ENCODE measurements around the gene SOCS1.
A peak's percentile ranks its signal among the peaks of the same experiment; 100 is the strongest.
"Not testable (repeated sequence)": the region's sequence is repeated elsewhere in the genome, so short reads cannot be mapped to it uniquely, and the experiment has no call there.

The SOCS1 gene

DNA sequence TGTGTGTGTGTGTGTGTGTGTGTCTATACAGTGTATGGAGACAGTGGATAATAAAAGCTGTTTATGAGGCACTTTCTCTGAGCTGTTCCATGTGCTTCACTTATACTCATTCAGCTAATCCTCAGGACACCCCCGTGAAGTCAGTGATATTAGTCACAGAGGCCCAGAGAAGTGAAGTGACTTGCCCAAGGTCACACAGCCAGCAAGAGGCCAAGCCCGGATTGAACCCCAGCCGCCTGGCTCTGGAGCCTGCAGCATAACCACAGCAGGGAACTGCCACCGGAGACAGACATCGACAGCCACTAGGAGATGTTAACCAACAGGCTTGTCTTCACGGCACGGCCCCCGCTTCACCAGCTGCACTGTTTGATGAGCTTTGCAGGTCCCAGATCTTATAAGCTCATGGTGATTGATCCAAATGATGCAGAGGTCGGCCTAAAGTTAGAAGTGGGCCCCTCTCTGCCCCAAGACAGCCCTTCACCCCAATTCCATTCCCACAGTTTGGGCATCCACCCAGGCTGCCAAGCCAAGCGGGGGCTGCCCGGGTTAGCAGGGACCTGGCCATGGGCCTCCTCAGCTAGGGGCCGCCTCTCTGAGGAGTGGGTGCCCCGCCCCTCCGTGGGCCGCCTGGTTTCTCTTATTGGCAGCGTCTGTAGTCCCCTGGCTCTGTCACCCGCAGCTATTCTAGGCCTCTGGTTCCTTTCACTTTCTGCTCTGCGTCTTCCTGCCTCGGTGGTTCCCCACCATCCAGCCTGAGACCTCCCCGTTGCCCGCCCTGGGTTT is 30.9 kb downstream of the SOCS1 start:
- DNase-seq (ENCODE audit: low read depth), result peak; percentile 79

DNA sequence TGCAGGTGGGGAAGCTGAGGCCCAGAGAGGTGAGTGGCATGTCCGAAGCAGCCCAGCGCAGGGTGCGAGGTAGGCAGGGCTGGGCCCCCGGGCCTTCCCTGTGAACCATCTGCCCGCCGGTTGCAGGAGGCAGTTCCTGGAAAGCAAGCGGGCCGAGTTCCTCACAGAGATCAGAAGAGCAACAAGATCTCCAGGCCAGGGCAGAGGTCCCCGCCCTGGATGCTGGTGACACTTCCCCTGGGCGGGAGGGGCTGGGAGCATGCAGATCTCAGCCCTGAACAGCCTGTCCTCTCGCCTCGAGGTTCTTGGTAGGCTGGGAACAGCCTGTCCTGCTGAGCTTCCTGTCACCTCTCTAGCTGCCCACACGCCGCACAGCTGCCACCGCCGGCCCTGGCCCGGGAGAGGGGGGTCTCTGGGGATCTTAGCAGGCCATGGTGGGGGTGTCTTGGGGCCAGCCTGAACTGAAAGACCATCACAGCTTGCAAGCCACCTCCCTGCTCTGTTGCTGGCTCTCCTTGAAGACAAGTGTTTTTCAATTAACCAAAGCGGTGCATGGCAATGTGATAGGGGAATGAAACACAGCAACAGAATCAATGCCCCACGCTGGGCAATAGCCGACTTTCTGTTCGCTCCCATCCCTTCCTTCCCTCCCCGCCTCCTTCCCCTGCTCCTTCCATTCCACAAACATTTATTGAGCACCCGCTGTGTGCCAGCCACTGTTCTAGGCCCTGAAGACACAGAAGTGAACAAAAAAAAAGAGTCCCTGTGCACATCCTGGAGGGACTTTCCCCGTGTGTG is 31.7 kb downstream of the SOCS1 start:
- peak; percentile 59 for DNase-seq (ENCODE audit: low read depth)

DNA sequence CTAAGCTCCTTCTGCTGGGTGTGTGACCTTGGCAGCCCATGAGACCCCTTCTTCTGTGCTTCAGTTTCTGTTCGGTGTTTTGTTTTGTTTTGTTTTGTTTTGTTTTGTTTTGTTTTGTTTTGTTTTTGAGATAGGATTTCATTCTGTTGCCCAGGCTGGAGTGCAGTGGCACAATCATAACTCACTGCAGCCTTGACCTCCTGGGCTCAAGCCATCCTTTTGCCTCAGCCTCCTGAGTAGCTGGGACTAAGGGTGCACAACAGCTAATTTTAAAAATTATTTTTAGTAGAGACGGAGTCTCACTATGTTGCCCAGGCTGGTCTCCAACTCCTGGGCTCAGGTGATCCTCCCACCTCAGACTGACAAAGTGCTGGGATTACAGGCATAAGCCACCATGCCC is 35.5 kb downstream of the SOCS1 start:
- not testable (repeated sequence) for DNase-seq (ENCODE audit: low read depth)

DNA sequence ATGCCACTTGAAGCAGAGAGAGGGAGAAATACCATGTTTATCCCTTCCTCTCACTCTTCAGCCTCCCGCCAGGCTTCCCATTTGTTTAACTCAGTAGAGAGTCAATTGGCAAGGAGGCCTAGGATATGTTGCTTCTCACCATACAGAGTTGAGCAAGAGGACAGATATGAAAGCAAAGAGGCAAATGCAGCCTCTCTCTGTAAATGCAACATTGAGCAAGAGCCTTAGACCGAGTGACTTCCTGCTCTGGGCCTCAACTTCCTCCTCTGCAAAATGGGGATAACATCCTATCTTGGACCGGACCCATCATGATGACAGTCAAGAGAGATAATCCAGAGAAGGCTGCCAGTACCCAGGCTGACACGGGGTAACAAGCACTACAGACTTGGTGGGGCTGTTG is 36.8 kb downstream of the SOCS1 start:
- DNase-seq (ENCODE audit: low read depth), result no peak

- no peak for DNase-seq (ENCODE audit: low read depth)
These were observed 37.4 kb downstream of the SOCS1 start for GRCh38 chr16:11218604-11218962.

DNA sequence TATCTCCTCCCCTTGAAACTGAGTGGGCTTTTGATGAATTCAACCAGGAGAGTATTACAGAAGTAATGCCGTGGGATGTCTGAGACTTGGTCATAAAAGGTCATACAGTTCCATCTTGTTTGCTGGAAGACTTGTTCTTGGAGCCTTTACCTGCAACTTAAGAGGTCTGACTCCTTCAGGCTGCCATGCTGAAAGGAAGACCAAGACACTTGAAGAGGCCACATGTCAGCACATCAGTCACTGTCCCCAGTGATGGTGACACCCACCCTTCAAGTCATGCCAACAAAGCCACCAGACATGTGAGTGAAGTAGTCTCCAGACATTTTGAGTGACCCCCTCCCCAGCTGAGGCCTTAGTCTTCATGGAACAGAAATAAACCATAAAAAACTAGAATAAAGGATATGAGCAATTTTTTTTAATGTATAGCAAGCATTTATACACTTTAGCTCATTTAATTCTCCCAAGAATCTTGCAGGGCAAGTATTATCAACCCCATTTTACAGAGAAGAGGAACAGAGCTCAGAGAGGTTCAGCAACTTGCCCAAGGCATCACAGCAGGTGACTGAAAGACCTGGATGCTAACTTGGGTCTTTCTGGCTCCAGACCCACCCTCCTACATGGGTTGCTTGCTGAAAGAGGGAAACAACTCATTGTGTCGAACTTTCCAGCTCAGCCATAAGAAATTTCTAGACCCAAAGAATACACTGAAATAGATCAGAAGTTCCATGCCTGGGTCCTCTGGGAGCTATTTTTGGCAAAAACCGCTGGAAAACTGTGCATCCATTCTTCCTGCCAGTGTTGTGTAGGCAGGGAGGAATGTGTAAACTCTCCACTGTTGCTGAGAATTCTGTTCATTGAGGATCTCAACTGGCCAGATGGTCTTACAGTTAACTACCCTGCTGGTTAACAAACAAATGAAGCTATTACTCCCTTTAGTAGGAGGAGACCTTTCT is 38.1 kb downstream of the SOCS1 start:
- no peak for DNase-seq (ENCODE audit: low read depth)

DNA sequence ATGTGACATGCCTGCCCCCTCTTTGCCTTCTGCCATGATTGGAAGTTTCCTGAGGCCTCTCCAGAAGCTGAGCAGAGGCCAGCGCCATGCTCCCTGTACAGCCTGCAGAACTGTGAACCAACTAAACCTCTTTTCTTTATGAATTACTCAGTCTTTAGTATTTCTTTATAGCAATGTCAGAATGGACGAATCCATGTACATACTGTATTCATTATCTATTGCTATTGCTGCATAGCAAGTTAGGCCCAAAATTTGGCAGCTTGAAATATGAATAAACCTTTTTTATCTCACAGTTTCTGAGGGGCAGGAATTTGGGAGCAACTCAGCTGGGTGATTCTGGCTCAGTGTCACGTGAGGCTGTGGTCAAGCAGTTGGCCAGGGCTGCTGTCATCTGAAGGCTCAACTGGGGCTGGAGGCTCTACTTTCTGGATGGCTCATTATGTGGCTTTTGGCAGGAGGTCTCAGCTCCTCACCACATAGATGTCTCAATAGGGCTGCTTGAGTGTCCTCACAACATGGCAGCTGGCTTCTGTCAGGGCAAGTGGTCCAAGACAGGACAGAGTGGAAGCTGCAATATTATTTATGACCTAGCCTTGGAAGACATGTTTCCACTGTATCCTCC is 40.0 kb downstream of the SOCS1 start:
- no peak for DNase-seq (ENCODE audit: low read depth)

GRCh38 chr16:11213799-11214198 is 42.2 kb downstream of the SOCS1 start:
- no peak for DNase-seq (ENCODE audit: low read depth)

DNA sequence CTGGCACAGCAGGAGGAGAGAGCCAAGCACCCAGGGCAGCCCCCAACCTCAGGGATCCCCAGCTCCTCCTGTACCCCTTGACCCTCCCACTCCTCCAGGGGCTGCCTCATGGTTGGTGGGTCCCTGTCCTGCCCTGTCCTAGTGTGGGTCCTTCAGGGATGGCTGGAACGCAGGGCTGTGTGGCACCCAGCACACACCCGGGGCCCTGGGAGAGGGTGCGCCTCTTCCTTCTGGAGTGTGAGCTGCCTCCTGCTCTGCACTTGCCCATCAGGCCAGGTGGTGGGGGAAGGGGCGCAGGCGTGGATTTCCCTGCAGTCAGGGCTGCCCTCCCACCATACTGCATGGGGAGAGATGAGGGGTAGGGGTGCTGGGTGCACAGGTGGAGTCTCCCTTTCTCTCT is 42.6 kb downstream of the SOCS1 start:
- DNase-seq (ENCODE audit: low read depth), result no peak

DNA sequence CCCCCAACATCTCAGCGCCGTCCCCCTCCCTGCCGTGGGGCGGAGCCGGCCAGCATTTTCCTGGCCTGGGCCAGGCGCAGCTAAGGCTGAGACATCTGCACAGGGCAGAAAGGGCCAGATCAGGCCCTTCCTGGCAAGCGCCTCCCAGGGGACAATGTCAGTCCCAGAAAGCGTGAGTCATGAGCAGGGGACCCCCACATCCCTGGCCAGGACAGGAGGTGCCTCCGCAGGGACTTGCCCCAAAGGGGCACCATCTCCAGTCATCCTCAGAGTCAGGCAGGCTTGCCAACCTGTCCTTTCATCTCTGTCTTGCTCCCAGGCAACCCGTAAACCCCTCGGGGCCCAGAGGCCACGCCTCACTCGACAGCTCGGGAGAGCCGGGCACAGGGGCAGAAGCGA is 43.2 kb downstream of the SOCS1 start:
- DNase-seq (ENCODE audit: low read depth), result no peak

GRCh38 chr16:11211977-11212797 is 43.8 kb downstream of the SOCS1 start:
- DNase-seq (ENCODE audit: low read depth), result no peak

DNA sequence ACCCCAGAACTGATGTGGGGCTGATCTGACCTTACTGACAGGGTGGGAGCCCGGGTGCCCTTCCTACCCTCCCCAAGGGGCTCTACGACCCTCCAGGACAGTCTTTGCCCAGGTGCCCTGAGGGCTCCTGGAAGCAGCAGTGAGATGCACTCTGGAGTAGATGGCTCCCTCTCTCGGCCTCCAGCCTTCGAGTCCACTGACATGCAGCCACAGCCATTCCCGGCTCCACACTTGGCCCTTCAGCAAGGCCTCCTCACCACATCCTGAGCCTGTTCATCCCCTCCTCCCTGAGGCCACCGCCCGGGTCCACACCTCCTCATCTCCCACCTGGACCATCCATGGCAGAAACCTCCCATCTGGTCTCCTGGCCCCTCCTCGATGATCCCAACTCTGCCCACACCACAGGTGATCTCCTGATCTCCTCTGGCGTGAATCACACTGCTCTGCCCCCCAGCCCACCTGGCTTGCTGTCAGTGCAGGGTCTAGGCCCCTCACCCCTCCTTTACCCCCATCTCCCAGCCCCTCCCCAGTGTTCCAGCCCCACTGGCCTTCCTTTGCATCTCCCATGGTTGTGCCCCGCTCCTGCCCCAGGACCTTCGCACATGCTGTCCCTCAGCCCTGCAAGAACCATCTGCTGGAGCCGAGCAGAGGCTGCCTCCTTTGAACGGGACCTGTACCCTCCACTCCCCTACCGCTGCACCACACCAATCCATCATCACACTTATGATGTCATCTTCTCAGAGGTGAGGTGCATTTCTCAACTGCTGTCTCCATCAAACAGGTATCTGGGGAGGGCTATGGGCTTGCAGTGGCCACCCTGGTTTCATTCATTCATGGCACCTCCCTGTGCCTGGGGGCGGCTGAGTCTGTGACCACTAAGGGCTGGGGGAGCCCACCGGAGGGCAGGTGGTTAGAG is 44.7 kb downstream of the SOCS1 start:
- no peak for DNase-seq (ENCODE audit: low read depth)

DNA sequence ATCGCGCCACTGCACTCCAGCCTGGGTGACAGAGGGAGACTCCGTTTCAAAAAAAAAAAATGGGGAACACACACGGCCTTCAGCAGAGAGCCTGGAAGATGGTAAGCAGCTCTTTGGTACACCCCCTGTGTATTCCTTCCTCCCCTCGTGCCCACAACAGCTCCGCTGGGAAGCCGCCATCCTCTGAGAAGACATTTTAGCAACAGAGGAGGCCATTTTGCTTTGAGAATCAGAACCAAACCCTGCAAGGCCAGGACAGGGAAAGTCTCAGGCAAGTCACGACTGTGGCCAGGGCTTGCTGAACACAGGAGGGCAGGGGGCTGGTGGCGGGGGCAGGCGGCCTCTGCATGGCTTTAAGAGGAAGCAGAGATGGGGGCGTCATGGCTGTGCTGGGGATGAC is 45.7 kb downstream of the SOCS1 start:
- DNase-seq (ENCODE audit: low read depth), result no peak

DNA sequence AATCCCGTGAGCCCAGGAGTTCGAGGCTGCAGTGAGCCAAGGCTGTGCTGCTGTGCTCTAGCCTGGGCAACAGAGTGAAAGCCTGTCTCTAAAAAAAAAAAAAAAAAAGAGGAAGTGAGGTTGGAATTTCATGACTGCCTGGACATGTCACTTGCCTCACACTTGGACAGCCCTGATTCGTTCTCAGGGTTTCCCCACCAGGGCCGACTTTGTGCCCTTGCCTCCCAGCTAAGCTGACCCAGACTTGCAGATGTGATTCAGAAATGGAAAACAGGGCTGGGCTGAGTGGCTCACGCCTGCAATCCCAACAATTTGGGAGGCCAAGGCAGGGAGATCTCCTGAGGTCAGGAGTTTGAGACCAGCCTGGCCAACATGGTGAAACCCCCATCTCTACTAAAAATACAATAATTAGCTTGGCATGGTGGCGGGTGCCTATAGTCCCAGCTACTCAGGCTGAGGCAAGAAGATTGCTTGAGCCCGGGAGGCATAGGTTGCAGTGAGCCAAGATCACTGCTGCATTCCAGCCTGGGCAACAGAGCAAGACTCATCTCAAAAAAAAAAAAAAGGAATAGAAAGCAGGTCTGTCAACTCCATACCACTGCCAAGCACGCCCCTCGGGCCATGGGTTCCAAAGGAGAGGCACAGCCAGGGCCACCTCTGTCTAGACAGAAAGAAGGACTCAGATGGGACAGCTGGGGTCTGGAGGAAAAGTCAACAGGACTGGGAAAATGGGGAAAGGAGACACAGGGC is 46.9 kb downstream of the SOCS1 start:
- no peak for DNase-seq (ENCODE audit: low read depth)

GRCh38 chr16:11207646-11208045 is 48.4 kb downstream of the SOCS1 start:
- DNase-seq (ENCODE audit: low read depth), result no peak

DNA sequence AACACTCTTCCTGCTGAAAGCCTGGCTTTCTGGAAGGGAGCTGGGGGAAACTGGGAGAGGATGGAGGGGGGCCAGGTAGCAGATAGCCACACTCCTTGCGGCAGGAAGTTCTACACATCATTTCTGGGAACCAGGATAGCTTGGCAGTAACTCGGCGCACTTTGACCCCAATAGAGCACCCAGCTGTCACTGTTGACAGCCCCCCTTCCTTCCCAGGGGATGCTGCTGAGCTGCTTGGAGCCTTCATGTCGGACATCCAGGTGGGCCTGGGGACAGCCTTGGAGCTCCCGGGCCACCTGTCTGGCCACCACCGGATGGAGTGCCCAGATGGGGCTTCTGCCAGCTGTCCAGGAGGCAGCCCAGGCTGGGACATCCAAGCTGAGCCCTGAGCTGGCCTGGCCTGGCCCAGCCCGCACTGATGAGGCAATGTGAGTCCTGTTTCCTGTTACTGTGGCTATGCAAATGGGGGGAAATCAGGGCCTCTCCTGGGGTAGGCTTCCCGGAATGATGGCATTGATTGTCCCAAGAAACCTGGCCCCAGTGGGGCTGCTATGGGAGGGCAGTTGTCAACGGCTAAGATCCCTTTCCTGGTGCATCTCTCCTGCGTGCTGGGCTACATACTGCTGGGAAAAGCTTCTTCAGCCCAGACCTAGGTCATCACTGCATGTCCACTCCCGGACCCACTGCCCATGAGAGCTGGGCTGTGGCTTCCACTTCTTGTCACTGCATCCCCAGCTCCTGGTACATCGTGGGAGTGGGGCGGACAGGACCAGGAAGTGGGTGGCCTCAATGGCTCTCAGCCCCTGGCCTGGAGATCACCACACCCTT is 50.0 kb downstream of the SOCS1 start:
- DNase-seq (ENCODE audit: low read depth), result no peak

DNA sequence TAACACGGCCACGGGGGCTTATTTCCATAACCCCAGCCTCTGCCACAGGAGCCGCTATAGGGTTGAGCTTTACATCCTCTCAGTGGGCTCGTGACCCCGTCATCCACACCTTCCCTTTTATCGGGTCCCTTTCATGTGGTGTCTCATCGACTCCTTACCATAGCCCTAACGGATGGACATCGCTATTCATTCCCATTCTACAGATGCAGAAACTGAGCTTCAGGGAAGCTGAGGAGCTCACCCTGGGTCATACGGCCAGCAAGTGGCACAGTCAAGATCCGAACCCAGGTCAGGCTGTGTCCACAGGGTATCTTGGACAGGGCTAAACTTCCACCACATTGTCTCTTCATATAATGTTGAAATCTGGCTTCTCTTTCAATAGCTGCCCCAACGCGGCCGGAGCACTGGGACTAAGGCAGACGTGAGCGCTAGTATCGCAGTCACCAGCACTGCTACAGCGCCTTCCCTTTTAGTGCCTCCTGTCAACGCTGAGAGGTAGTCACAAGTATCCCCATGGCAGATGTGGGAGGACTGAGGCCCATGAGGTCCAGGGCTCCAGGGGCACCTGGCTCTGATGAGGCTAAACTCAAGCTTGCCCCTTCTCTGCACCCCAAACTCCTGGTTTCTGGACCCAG is 50.8 kb downstream of the SOCS1 start:
- no peak for DNase-seq (ENCODE audit: low read depth)

- no peak for DNase-seq (ENCODE audit: low read depth)
These were observed 51.4 kb downstream of the SOCS1 start for GRCh38 chr16:11204513-11205047.
